ENCODE measurements around the gene DPYSL5. TPM values are rescaled to one million over a fixed set of nuclear protein-coding genes. Genes with fewer than 3 reads are reported as not detected.

The DPYSL5 gene
- total and polyA plus RNA-seq, 2 of the 8 experiments (the other 6 are each of a cell fraction or from before 2014, with no cell fraction given): 11.9 to 16.4 TPM

- FAIRE-seq (no peak), DNase-seq (ENCODE audit: low read depth in 1 of 2, low spot score in 2 of 2) (no peak)
- Histone ChIP-seq H3K23me2 (ENCODE audit: low read depth, low read length) (no peaks in the 10 kb centered on the region), H3K9ac (replicated peaks in 1 of 4; ENCODE audit: extremely low read depth in 1 of 4, low read depth in 3 of 4, low read length in 3 of 4) (no peak overlapping the region), H3K18ac (ENCODE audit: extremely low read depth, low read length) (no peak overlapping the region), H2AFZ (ENCODE audit: low read length) (no peak overlapping the region), H2AK5ac (ENCODE audit: low read depth, low read length) (no peak overlapping the region), H4K5ac (ENCODE audit: insufficient read length, low read depth, low read length) (no peak overlapping the region), H2BK12ac (ENCODE audit: low read depth, low read length) (no peak overlapping the region), H3K23ac (ENCODE audit: insufficient read length) (no peak overlapping the region), H3K79me1 (ENCODE audit: low read depth, low read length) (no peaks in the 10 kb centered on the region), H3K14ac (ENCODE audit: insufficient read length) (no peak overlapping the region), H3K27ac (ENCODE audit: low read depth, low read length) (no peak overlapping the region), H2BK20ac (ENCODE audit: low read length) (no peak overlapping the region), H3K9me3 (ENCODE audit: insufficient read depth in 2 of 2, low read depth in 1 of 2, low read length in 1 of 2) (no peaks in the 10 kb centered on the region), H3K4me3 (ENCODE audit: extremely low read depth in 1 of 4, insufficient read depth in 2 of 4, low read depth in 3 of 4, low read length in 4 of 4) (no peak overlapping the region), H4K20me1 (replicated peaks in 1 of 2; ENCODE audit: control insufficient read depth in 1 of 2, insufficient read depth in 2 of 2, low read length in 2 of 2) (peaks cover 0 to 1% of the 10 kb centered on the region in 2 experiments), H3K79me2 (ENCODE audit: control insufficient read depth in 1 of 2, insufficient read depth in 2 of 2, low read length in 2 of 2) (no peaks in the 10 kb centered on the region), H3K4ac (replicated peaks; ENCODE audit: insufficient read length, low read depth, low read length) (no peak overlapping the region), H3K56ac (replicated peaks; ENCODE audit: insufficient read length, low read depth, low read length) (no peak overlapping the region), H2BK120ac (replicated peaks; ENCODE audit: low read depth, low read length) (no peak overlapping the region), H3K4me2 (ENCODE audit: insufficient read depth in 1 of 2, low read depth in 2 of 2, low read length in 2 of 2) (no peak overlapping the region), H3K4me1 (replicated peaks in 1 of 4; ENCODE audit: control insufficient read depth in 3 of 4, insufficient read depth in 4 of 4, low read length in 3 of 4) (peaks cover 8 to 18% (median 12%) of the 10 kb centered on the region in 4 experiments; a peak in 6 of 7 replicates), H2BK15ac (ENCODE audit: low read length) (no peak overlapping the region), H4K8ac (ENCODE audit: extremely low read depth, insufficient read depth, low read length) (no peak overlapping the region), H4K91ac (replicated peaks; ENCODE audit: insufficient read length, low read length) (no peak overlapping the region), H3K27me3 (replicated peaks in 1 of 4; ENCODE audit: control insufficient read depth in 3 of 4, extremely low read depth in 1 of 4, insufficient read depth in 3 of 4, low read length in 3 of 4) (0 out of 7 replicates have a peak, but pooled peaks cover 0 to 2% (median 0%) of the 10 kb centered on the region in 4 experiments), H3K36me3 (ENCODE audit: control insufficient read depth in 2 of 4, insufficient read depth in 4 of 4, low read length in 3 of 4) (peaks cover 0 to 4% (median 1%) of the 10 kb centered on the region in 4 experiments; a peak in 2 of 8 replicates), H2BK5ac (ENCODE audit: low read depth, low read length) (no peak overlapping the region)
- CTCF ChIA-PET (ENCODE audit: partially characterized antibody): interaction anchor here (1.1 to 2.8 kb wide), 4 partner anchors 12 to 121 kb away, joined by 5 to 10 read pairs (median 6); no protein-coding TSS in a partner anchor
- WGBS, 2 experiments (ENCODE audit: extremely low coverage in 1 of 2, insufficient coverage in 1 of 2, insufficient read length in 1 of 2, insufficient replicate concordance in 2 of 2, low coverage in 1 of 2, low lambda C conversion rate in 2 of 2, missing lambda C conversion rate in 1 of 2): 86% methylated on average over 5 of the region's 5 CpGs; no CpG with 5 or more reads in 1 of the 2 experiments
- POLR2A ChIA-PET (ENCODE audit: partially characterized antibody): no interaction called here
- TF ChIP-seq BACH1 (IDR thresholded peaks at IDR 0.05; ENCODE audit: low read length): no peak
- no peak for TF ChIP-seq RBBP5 (IDR thresholded peaks at IDR 0.05; ENCODE audit: borderline replicate concordance, low read depth, low read length)
- TF ChIP-seq RNF2 (IDR thresholded peaks at IDR 0.05; ENCODE audit: borderline replicate concordance, low read depth, low read length, missing control alignments, poor library complexity, severe bottlenecking): no peak
- no peak for TF ChIP-seq SIRT6 (IDR thresholded peaks at IDR 0.05; ENCODE audit: low read length)
- no peak for TF ChIP-seq USF2 (IDR thresholded peaks at IDR 0.05; ENCODE audit: low read length)
- TF ChIP-seq PHF8 (conservative IDR thresholded peaks at IDR 0.05; ENCODE audit: low read depth, low read length): no peak
- TF ChIP-seq CREB1 (IDR thresholded peaks at IDR 0.05): no peak
- no peak for TF ChIP-seq KDM5A (IDR thresholded peaks at IDR 0.05; ENCODE audit: low read length)
- no peak for TF ChIP-seq KDM1A (IDR thresholded peaks at IDR 0.05; ENCODE audit: borderline replicate concordance, low read length)
- no peak for TF ChIP-seq SUZ12 (IDR thresholded peaks at IDR 0.05; ENCODE audit: low read length)
- TF ChIP-seq JUN (IDR thresholded peaks at IDR 0.05; ENCODE audit: low read depth, low read length): no peak
- no peak for TF ChIP-seq CHD2 (IDR thresholded peaks at IDR 0.05; ENCODE audit: low read length)
These were observed 55.7 kb downstream of the DPYSL5 start for GRCh38 chr2:26903676-26904075.
